HG02610 (cell line): ENCODE measurements around the gene OR51D1.

Experiments
- ATAC-seq: cut with Tn5 transposase; IDR thresholded peaks from one replicate; pipeline ENCODE4 v1.9.1; 2021; ENCODE audit warnings: mild to moderate bottlenecking, moderate library complexity; ENCODE audit not compliant: unreplicated experiment

The OR51D1 gene

GRCh38 chr11:4644233-4644632 is 7.0 kb downstream of the OR51D1 start:
- ATAC-seq, result no peak

GRCh38 chr11:4645974-4646373 is 8.7 kb downstream of the OR51D1 start:
- no peak for ATAC-seq

- ATAC-seq, result no peak
Observed at GRCh38 chr11:4647766-4648165, 10.5 kb downstream of the OR51D1 start.

- ATAC-seq, result no peak
Observed at GRCh38 chr11:4654635-4655369, 17.5 kb downstream of the OR51D1 start.

GRCh38 chr11:4658629-4659445 is 21.6 kb downstream of the OR51D1 start:
- no peak for ATAC-seq

GRCh38 chr11:4662876-4663275 is 25.6 kb downstream of the OR51D1 start:
- no peak for ATAC-seq

- no peak for ATAC-seq
Observed at GRCh38 chr11:4664183-4664582, 26.9 kb downstream of the OR51D1 start.

GRCh38 chr11:4664786-4665185 is 27.5 kb downstream of the OR51D1 start:
- ATAC-seq, result no peak

GRCh38 chr11:4665424-4665823 is 28.1 kb downstream of the OR51D1 start:
- ATAC-seq, result no peak

GRCh38 chr11:4671741-4672140 is 34.5 kb downstream of the OR51D1 start:
- no peak for ATAC-seq

GRCh38 chr11:4672470-4672869 is 35.2 kb downstream of the OR51D1 start:
- no peak for ATAC-seq

- ATAC-seq, result no peak
Observed at GRCh38 chr11:4673781-4674180, 36.5 kb downstream of the OR51D1 start.

- no peak for ATAC-seq
Observed at GRCh38 chr11:4677948-4678347, 40.7 kb downstream of the OR51D1 start.

GRCh38 chr11:4680341-4680740 is 43.1 kb downstream of the OR51D1 start:
- ATAC-seq, result no peak

- no peak for ATAC-seq
Observed at GRCh38 chr11:4682623-4683419, 45.5 kb downstream of the OR51D1 start.

- no peak for ATAC-seq
Observed at GRCh38 chr11:4684631-4685285, 47.5 kb downstream of the OR51D1 start.
